Esophagus squamous epithelium (tissue), 5 donors: ENCODE results near the gene KLHL8. TPM values are rescaled to one million over a fixed set of nuclear protein-coding genes. Genes with fewer than 3 reads are reported as not detected.
A peak's percentile ranks its signal among the peaks of the same experiment; 100 is the strongest.

Experiments used
- DNase-seq: peaks from one replicate; lab custom pipeline; 2025; lab: John Stamatoyannopoulos, UW
- H3K27ac ChIP-seq, 4 donors: fragments of 200-600 bp; sonication (generic); one replicate each; pipeline ENCODE4 v1.5.1; 2016 to 2019; ENCODE audit warnings: mild to moderate bottlenecking in 1 of 4
- H3K27me3 ChIP-seq, 4 donors: fragments of 200-600 bp; sonication (generic); 1 replicate in 3 of 4; 2 replicates in 1 of 4; pipeline versions ENCODE4 v1.5.1 to v1.6.0; 2017 to 2021; ENCODE audit warnings: antibody characterized with exemption in 1 of 4
- H3K36me3 ChIP-seq, 3 donors: fragments of 200-600 bp; sonication (generic); one replicate each; pipeline ENCODE4 v1.5.1; 2016 to 2019
- H3K4me1 ChIP-seq, 3 donors: fragments of 200-600 bp; sonication (generic); one replicate each; pipeline ENCODE4 v1.5.1; 2017 to 2019
- H3K4me3 ChIP-seq, 4 donors: fragments of 200-600 bp; sonication (generic); 1 replicate in 3 of 4; 2 replicates in 1 of 4; pipeline ENCODE4 v1.5.1; 2016 to 2019; ENCODE audit warnings: mild to moderate bottlenecking in 2 of 4, moderate library complexity in 1 of 4
- H3K9me3 ChIP-seq, 3 donors: fragments of 200-600 bp; sonication (generic); one replicate each; pipeline ENCODE4 v1.5.1; 2016 to 2019
- POLR2A ChIP-seq, 4 donors: fragments of 450-650 bp; IDR thresholded peaks; one replicate each; pipeline ENCODE4 v1.6.1; 2017; ENCODE audit warnings: antibody characterized with exemption in 4 of 4, mild to moderate bottlenecking in 4 of 4, moderate library complexity in 3 of 4
- WGBS, 2 donors: methylation state at CpG; one replicate each; pipeline ENCODE4 v1.1.5; 2018; 5-methylcytosine and 5-hydroxymethylcytosine counted together
- intact Hi-C: fragments of 100-400 bp; cut with DNase I; formaldehyde crosslinking; loops from one replicate; pipeline ENCODE4 v1.15.0; 2022
- total RNA-seq, 4 donors: library from RNA; depleted of rRNA; stranded (reverse); fragments of >200 nt; gene quantifications; one replicate each; pipeline ENCODE4 v1.1.0, GENCODE V29; 2016
- TF ChIP-seq, protein P1 (sequence below), 6 experiments: fragments of 450-650 bp in 4 of 6; fragments of 200-600 bp in 2 of 6; sonication (generic) in 2 of 6; IDR thresholded peaks; one replicate each; pipeline ENCODE4 v1.5.1; 2016 to 2019; ENCODE audit warnings: antibody characterized with exemption in 6 of 6, mild to moderate bottlenecking in 4 of 6, moderate library complexity in 4 of 6
- donor health status: DM: yes; HTN: yes; CAD: no.

KLHL8 gene
- total RNA-seq, 4 donors from 2014 or later, result 4.4 to 9.9 (median 6.9) TPM

DNA sequence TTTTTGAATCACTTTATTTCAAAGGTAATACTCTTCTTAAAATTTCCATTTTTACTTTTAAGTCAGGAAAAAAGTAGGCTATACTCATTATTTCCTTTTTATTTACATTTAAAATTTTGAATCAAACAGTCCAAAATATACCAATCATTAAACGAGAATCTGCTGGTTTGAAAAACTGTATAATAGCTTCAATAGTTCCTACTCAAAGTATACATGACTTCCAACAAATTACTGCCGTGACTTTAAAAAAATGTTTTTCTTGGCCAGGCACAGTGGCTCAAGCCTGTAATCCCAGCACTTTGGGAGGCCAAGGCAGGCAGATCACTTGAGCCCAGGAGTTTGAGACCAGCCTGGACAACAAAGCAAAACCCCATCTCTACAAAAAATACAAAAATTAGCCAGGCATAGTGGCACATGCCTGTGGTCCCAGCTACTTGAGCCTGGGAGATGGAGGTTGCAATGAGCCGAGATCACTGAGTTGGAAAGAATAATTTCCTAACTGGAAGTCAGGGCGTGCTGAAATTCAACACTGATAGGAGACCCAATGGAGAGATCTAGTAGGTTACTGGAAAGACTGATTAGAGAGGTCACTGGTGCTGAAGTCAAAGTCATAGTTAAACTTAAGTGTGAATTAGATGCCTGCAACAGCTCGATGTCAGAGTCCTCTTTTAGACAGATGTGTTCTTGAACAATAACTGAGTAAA lies 9.0 kb downstream of the KLHL8 start:
- Histone ChIP-seq H3K4me3 (no peak overlapping the region), H3K27me3 (no peaks in the 10 kb centered on the region), H3K27ac (no peak overlapping the region), H3K4me1 (peaks cover 0 to 16% (median 7%) of the 10 kb centered on the region in 3 donors), H3K36me3 (peaks cover 0 to 6% (median 0%) of the 10 kb centered on the region in 3 donors), H3K9me3 (no peaks in the 10 kb centered on the region)
- 65 to 82% methylated on average over 5 of the region's 5 CpGs for WGBS, 2 donors
- intact Hi-C loops, result no loop called here
- TF ChIP-seq POLR2A (IDR thresholded peaks at IDR 0.05), result no peak
- TF ChIP-seq, protein P1, sequence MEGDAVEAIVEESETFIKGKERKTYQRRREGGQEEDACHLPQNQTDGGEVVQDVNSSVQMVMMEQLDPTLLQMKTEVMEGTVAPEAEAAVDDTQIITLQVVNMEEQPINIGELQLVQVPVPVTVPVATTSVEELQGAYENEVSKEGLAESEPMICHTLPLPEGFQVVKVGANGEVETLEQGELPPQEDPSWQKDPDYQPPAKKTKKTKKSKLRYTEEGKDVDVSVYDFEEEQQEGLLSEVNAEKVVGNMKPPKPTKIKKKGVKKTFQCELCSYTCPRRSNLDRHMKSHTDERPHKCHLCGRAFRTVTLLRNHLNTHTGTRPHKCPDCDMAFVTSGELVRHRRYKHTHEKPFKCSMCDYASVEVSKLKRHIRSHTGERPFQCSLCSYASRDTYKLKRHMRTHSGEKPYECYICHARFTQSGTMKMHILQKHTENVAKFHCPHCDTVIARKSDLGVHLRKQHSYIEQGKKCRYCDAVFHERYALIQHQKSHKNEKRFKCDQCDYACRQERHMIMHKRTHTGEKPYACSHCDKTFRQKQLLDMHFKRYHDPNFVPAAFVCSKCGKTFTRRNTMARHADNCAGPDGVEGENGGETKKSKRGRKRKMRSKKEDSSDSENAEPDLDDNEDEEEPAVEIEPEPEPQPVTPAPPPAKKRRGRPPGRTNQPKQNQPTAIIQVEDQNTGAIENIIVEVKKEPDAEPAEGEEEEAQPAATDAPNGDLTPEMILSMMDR (IDR thresholded peaks at IDR 0.05), result no peak
- DNase-seq, result no peak

DNA sequence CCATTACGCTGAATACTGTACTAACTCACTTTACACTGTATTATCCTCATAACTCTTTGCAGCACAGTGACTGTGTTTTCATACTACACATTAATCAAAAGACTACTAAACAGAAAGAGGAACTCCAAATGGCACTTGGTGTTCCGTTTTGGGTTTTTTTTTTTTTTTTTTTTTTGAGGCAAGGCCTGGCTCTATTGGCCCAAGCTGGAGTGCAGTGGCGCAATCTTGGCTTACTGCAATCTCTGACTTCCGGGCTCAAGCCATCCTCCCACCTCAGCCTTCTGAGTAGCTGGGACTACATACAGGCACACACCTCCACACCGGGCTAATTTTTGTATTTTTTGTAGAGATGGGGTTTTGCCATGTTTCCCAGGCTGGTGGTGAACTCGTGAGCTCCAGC lies 10.7 kb downstream of the KLHL8 start:
- Histone ChIP-seq H3K9me3 (no peaks in the 10 kb centered on the region), H3K27ac (peak overlapping the region in 1 of 4 donors; percentile 22), H3K4me3 (no peak overlapping the region), H3K4me1 (peaks cover 0 to 16% (median 7%) of the 10 kb centered on the region in 3 donors), H3K27me3 (no peaks in the 10 kb centered on the region), H3K36me3 (peaks cover 0 to 6% (median 0%) of the 10 kb centered on the region in 3 donors)
- intact Hi-C loops, result no loop called here
- TF ChIP-seq, protein P1 (IDR thresholded peaks at IDR 0.05), result no peak
- TF ChIP-seq POLR2A (IDR thresholded peaks at IDR 0.05), result no peak
- DNase-seq, result no peak
- 62 to 72% methylated on average over 5 of the region's 6 CpGs for WGBS, 2 donors

DNA sequence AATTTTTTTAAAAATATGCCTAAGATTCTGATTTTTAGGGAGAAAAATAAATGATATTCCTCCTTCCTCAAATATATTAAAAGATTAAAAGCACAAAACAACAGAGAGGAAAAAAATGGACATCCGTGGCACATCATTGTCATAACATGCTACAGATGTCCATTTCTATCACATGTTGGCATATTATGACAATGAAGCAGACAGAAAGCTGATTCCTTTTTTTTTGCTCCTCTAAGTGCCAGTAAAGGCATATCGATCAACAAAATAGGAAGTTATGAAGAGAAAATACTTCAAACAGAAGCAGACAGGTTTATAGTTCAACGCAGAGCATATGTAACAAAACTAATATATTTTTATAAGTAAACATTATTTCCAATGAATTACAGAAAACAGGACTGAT lies 11.2 kb downstream of the KLHL8 start:
- intact Hi-C loops, result no loop called here
- peaks cover 0 to 16% (median 7%) of the 10 kb centered on the region in 3 donors for H3K4me1 ChIP-seq
- H3K4me3 ChIP-seq, result no peak overlapping the region
- WGBS, 2 donors, result 74 to 79% methylated on average over 3 of the region's 3 CpGs
- H3K36me3 ChIP-seq, result peaks cover 0 to 6% (median 0%) of the 10 kb centered on the region in 3 donors
- no peak for DNase-seq
- no peaks in the 10 kb centered on the region for H3K9me3 ChIP-seq
- H3K27me3 ChIP-seq, result no peaks in the 10 kb centered on the region
- H3K27ac ChIP-seq, result peak overlapping the region in 2 of 4 donors; percentile 18 to 27
- TF ChIP-seq, protein P1 (IDR thresholded peaks at IDR 0.05), result no peak
- no peak for TF ChIP-seq POLR2A (IDR thresholded peaks at IDR 0.05)

DNA sequence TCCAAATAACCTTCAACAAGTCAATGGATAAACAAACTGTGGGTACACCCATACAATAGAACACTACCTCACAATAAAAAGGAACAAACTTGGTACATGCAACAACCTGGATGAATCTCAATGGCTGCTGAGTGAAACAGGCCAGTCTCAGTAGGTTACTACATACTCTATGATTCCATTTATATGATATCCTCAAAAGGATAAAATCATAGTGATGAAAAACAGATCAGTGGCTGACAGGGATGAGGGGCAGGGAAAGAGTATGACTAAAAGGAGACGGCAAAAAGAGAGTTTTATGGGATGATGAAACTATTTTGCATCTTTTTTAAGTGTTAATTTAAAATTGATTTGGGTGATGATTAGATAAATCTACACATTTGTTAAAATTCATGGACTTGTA lies 15.9 kb downstream of the KLHL8 start:
- Histone ChIP-seq H3K4me1 (no peaks in the 10 kb centered on the region), H3K27me3 (no peaks in the 10 kb centered on the region), H3K4me3 (no peak overlapping the region), H3K9me3 (no peaks in the 10 kb centered on the region), H3K36me3 (peaks cover 0 to 6% (median 0%) of the 10 kb centered on the region in 3 donors), H3K27ac (no peak overlapping the region)
- intact Hi-C loops, result no loop called here
- 87 to 97% methylated on average over 1 of the region's 1 CpG for WGBS, 2 donors
- DNase-seq, result no peak
- TF ChIP-seq POLR2A (IDR thresholded peaks at IDR 0.05), result no peak
- TF ChIP-seq, protein P1 (IDR thresholded peaks at IDR 0.05), result no peak

DNA sequence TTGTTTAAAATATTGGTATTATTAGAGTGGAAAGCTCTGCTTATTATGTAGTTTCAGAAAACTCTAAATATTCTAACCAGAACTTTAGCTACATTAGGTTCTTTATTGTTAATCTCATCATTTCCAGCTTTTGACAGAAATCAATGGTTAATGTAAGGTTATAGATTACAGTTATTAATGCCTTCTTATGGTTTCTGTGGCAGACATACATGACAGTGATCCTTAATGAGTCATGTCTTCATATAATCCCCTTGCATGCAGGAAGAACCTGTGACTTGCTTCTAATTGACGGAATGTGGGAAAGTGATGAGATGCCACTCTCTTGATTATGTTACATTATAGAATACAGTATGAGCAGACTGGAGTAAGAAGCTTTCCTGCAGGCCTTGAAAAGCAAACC lies 23.5 kb downstream of the KLHL8 start:
- intact Hi-C loops, result no loop called here
- no peak for TF ChIP-seq POLR2A (IDR thresholded peaks at IDR 0.05)
- TF ChIP-seq, protein P1 (IDR thresholded peaks at IDR 0.05), result no peak
- H3K27ac ChIP-seq, result no peak overlapping the region
- no peaks in the 10 kb centered on the region for H3K27me3 ChIP-seq
- 80% methylated on average over 1 of the region's 1 CpG; no CpG with 5 or more reads in 1 of the 2 donors for WGBS, 2 donors
- no peaks in the 10 kb centered on the region for H3K36me3 ChIP-seq
- H3K4me3 ChIP-seq, result no peak overlapping the region
- peaks cover 0 to 6% (median 0%) of the 10 kb centered on the region in 3 donors for H3K4me1 ChIP-seq
- no peak for DNase-seq
- H3K9me3 ChIP-seq, result no peaks in the 10 kb centered on the region
